NAMALWA (cell line): ENCODE data around the gene IFT20.
"Not testable (repeated sequence)": the region's sequence is repeated elsewhere in the genome, so short reads cannot be mapped to it uniquely, and the experiment has no call there.

ENCODE experiments used
- DNase-seq: peaks from one replicate; pipeline ENCODE4 v3.0.0-alpha.2; 2015; ENCODE audit warnings: low spot score

Gene IFT20

DNA sequence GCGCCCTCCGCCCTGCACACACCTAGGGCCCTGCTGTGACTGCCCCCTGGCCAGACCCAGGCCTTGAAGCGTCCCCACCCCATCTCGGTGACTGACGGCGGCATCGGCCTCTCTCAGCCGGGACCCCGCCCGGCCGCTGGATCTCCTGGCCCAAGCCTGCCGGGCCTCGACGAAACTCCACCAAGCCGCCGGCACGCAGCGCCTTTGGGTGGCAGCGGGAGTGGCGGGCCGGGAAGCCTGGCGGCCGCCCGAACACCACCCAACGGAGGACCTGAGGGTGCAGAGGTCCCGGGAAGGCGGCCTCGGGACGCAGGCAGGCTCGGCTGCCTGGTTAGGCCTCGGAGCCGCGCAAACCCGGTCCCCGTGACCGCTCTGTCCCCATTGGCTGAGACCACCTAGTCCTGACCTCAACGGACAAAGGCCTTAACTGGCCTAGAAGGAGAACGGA, 28.3 kb downstream of the IFT20 start:
- DNase-seq: no peak

GRCh38 chr17:28298449-28298848, 36.8 kb downstream of the IFT20 start:
- DNase-seq: no peak

GRCh38 chr17:28295677-28296578, 39.3 kb downstream of the IFT20 start:
- DNase-seq: no peak

DNA sequence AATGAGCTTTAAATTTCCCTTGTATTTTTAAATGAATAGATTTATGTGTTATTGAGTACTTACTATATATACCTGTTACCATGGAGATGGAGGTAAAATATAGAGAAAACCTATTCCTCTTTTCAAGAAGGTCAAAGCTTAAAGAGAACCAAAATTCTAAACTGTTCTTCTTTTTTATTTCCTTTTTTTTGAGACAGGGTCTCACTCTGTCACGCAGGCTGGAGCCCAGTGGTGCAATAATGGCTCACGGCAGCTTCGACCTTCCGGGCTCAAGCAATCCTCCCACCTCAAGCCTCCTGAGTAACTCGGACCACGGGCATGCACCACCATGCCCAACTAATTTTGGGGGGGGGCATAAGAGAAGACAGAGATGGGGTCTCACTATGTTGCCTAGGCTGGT, 41.3 kb downstream of the IFT20 start:
- DNase-seq: no peak

DNA sequence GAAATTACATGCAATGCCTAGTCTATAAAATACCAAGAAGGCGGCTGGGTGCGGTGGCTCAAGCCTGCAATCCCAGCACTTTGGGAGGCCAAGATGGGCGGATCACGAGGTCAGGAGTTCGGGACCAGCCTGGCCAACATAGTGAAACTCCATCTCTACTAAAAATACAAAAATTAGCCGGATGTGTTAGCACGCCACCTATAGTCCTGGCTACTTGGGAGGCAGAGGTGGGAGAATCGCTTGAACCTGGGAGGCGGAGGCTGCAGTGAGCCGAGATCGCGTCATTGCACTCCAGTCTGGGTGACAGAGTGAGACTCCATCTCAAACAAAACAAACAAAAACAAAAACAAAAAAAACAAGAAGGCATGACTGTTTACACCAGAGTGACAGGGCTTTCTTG, 42.4 kb downstream of the IFT20 start:
- not testable (repeated sequence) for DNase-seq

DNA sequence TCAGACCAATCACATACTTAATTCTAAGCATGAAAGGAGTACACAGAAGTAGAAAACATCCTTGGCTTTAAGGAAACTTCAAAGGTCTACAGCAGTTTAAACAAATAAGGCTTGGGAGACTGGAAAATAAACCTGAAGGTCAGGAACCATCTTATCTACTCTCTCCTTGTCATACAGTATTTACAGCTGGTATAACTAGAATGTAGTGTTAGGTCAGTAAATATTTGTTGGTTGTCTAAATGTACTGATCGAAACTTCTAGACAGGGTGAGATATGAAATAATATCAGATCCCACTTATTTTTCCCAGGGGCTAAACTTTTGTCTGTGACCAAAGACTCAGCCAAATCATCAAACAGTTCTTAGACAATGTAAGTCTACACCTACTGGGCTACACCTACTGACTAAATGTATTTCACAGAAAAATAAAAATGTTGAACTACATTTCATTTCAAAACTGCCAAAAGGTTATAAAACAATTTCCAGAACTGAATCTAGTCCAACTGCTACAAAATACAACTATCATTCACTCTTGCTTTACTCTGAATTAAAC, 43.4 kb downstream of the IFT20 start:
- no peak for DNase-seq

DNA sequence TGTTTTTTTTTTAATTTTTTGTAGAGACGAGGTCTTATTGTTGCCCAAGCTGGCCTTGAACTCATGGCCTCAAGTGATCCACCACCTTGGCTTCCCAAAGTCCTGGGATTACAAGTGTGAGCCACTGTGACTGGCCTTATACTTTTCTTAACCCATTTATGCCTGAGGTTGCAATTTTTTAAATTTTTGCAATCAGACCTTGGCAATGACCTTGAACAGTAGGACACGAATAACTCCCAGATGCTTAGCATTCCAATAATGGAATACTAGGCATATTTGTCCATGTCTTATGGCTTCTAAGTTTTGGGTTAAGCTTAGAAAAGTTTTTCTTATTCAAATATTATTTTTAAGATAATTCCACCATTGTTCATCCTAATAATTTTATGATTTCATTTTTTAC, 44.6 kb downstream of the IFT20 start:
- DNase-seq: no peak

DNA sequence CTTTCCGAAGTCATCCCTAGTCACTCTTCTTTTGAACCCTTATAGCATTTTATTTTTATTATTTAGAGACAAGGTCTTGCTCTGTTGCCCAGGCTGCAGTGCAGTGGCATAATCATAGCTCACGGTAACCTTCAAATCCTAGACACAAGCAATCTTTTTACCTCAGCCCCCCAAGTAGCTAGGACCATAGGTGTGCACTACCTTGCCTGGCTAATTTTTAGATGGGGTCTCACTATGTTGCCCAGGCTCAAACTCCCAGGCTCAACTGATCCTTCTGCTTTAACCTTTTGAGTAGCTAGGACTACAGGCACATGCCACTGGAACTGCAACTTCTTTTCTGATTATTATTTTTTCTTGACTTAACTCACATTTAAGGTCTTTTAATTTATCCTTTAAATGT, 49.3 kb downstream of the IFT20 start:
- no peak for DNase-seq

DNA sequence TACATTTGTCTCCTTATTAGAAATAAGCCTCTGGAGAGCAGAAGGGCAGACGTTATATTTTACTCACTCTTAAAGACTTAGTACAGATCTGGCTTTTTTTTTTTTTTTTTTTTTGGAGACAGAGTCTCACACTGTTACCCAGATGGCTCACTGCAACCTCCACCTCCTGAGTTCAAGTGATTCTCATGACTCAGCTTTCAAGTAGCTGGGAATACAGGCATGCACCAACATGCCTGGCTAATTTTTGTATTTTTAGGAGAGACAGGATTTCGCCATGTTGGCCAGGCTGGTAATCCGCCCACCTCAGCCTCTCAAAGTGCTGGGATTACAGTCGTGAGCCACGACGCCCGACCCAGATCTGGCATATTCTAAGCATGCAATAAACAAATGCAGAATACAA, 52.7 kb downstream of the IFT20 start:
- DNase-seq: no peak

DNA sequence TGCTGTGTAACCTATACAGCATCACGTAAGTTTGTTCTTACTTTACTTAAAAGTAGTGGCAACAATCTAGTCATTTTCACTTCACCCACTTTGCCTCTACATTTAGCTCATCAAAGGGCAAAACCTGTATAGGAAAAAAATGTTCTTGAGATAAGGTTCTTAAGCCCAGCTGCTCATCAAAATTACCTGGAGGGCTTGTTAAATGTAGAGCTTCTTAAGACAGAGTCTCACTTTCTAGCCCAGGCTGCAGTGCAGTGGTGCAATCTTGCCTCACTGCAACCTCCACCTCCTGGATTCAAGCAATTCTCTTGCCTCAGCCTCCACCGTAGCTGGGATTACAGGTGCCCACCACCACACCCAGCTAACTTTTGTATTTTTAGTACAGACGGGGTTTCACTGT, 54.4 kb downstream of the IFT20 start:
- no peak for DNase-seq

- DNase-seq: no peak
These were observed 55.9 kb downstream of the IFT20 start for GRCh38 chr17:28279411-28279810.
